ENCODE results near the gene HOXC4.
"Not testable (repeated sequence)": the region's sequence is repeated elsewhere in the genome, so short reads cannot be mapped to it uniquely, and the experiment has no call there.

The HOXC4 gene

GRCh38 chr12:54060174-54060974, 6.7 kb downstream of the HOXC4 start:
- no peak for DNase-seq

- DNase-seq, result no peak
These were observed 7.5 kb downstream of the HOXC4 start for GRCh38 chr12:54060975-54061778.

- no peak for DNase-seq
These were observed 12.0 kb downstream of the HOXC4 start for GRCh38 chr12:54065677-54066076.

DNA sequence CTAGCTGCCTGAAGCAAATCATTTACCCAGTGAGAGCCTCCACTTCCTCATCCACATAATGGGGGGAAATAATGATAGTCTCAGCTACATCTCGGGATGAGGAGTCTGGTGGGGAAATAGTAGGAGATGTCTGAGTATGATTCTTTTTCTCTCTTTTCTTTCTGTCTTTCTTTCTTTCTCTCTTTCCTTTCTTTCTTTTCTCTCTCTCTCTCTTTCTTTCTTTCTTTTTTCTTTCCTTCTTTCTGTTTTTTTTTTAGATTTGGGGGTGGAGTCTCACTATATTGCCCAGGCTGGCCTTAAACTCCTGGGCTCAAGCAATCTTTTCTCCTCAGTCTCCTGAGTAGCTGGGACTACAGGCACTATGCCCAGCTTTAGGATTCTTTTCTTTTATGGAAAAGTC, 12.8 kb downstream of the HOXC4 start:
- DNase-seq, result no peak

- DNase-seq, result no peak
These were observed 14.9 kb downstream of the HOXC4 start for GRCh38 chr12:54068418-54069070.

DNA sequence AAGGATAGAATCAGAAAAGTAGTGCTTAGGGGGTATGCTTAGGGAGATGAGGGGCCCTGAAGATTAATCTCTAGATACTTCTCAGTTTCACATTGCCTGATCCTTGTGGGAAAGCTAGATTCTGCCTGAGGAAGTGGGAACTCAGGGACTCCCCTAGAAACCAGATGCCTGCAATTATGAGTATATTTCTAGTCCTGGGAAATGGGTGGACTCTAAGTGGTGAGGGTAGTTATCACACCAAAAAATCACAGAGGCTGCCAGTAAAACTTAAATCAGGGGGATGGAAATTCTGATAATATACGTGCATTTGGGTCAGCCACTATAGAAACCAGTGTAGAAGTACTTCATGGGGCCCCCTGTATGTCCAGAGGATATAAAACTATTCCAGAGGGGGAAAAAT, 18.3 kb downstream of the HOXC4 start:
- DNase-seq, result no peak

DNA sequence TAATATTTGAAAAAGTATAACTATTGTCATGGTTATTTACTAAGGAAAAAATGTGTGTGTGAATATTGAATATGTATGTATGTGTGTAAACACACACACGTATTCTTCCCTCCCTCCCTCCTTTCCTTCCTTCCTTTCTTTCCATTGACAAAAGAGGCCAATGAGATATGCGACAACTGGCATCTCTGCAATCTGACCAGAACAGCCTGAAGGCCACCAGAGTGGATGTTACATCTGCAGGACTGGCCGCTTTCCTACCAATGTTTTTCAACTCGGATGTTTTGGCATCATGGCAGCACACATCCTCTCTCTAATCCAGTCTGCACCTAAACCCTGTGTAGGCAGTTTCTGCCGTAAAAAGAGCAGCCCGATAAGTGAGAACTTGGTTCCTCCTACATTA, 20.7 kb downstream of the HOXC4 start:
- no peak for DNase-seq

DNA sequence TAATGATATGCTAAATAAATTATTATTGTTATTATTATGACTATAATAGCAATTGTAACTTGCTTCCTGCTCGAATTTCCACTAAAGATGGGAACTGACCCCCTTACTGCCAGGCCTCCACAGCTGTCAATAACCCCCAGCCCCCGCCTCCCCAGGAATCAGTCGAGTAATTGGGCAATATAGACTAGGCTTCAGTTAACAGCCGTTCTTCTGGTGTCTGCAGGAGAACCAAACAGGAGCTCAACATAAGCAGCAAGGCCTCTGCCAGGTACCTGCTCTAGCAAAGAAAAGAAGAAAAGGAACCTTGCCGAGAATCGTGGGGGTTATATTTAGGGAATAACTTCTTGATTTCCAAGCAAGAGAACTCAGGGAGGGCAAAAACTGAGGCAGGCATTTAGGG, 21.8 kb downstream of the HOXC4 start:
- DNase-seq, result no peak

- DNase-seq, result no peak
These were observed 22.3 kb downstream of the HOXC4 start for GRCh38 chr12:54075974-54076373.

- DNase-seq, result not testable (repeated sequence)
These were observed 24.2 kb downstream of the HOXC4 start for GRCh38 chr12:54077843-54078242.

DNA sequence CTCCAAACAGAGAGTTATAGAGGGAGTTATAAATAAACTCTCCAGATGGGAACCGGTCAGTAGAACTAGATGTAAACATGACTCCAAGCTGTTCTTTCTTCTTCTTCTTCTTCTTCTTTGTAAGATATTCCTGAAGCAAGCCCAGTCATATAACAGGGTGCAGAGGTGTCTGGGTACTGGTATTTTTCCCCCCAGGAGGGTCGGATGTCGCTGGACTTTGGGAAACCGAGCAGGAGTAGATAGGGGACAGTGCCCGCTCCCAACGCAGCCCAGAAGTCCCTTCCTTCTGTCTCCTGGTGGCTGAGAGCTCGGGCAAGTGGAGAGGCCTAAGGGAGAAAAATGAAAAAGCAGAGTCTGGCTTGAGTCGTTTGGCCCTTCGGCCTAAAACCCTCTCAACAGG, 25.5 kb downstream of the HOXC4 start:
- DNase-seq, result not testable (repeated sequence)

DNA sequence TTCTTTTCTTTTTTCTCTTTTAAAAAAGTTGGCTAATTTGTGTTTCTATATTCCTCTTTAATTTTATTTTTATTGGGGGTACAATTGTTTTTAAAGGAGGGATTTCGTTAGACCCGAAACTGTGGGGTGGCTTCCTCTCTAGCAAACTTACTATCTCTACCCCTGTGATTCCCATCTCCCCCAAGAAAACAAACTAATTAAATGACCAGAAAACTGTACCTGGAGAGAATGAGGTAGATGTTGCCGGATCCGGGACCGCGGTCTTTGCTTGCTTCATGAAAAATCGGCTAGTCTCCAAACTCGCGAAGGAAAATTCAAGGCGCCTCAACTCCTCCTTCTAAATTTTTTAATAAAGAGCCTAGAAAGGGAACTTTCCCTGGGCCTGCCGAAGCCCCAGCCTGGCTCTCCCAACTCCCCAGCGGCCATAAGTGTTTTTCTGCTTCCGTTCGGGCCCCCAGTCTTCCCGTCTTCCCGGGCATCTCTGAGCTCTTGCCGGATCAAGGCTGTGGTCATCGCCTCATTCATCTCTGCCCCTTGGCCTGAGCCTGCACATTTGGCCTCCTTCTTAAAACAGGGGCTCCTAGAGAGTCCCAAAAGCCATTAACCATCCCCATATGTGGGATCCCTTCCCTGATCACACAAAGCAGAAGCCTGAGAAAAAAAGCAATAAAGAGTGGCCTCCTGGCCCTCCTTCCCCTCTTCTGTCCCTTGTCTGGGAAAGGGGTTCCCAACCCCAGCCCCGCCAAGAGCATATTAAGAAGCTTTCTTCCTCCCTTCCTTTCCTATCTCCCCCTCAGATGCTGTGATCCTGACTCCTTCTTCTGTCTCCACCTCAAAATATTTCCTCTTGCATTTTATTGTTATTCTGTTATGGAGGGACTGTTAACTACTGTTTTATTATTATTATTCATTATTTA, 26.6 kb downstream of the HOXC4 start:
- DNase-seq, result not testable (repeated sequence)

DNA sequence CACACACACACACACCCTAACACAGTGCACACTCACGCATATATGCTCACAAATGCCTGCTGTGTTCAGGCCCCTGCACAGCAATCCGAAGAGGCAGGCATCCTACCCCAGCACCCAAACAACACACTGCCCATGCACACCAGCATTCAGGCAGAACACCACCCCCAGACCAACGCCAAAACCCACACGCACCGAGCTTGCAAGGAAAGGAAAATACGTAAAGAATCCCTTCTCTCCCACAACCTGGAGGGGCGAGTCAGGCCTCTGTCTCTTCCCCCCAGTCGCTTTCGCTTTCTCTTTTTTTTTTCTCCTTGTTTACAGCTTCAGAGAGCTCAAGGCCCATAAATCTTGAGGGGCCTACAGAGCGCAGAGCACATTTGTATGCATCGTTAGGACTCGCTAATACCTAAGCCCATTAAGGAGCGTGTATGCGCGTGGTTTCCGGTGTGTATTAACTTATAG, 27.4 kb downstream of the HOXC4 start:
- DNase-seq, result peak in 1 of 2 experiments; percentile 20

- DNase-seq, result peak in 1 of 2 experiments; percentile 2
These were observed 28.2 kb downstream of the HOXC4 start for GRCh38 chr12:54081581-54082396.

GRCh38 chr12:54082397-54082892, 28.8 kb downstream of the HOXC4 start:
- DNase-seq, result peak; percentile 22 to 53

- not testable (repeated sequence) for DNase-seq
These were observed 34.4 kb downstream of the HOXC4 start for GRCh38 chr12:54088011-54088410.

GRCh38 chr12:54089465-54089864, 35.8 kb downstream of the HOXC4 start:
- not testable (repeated sequence) for DNase-seq

DNA sequence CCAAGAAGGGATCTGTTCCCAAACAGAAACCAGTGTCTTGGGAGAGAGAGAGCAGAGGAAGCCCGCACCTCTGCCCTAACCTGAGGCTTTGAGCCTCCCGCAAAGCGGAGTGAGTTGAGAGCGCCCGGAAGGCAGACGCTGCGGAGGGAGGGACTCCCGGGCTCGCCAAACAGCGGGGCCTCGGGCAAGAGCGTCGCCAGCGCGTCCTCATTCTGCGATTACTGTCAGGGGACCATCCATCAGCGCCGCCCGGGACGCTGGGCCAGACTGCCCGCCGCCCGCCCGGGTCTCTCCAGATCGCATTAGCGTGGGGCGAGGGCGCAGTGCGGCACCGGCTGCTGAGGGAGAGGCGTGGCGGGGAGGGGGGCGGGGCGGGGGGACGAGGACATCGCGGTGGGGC, 36.7 kb downstream of the HOXC4 start:
- DNase-seq, result not testable (repeated sequence)

GRCh38 chr12:54092943-54093342, 39.3 kb downstream of the HOXC4 start:
- not testable (repeated sequence) for DNase-seq

DNA sequence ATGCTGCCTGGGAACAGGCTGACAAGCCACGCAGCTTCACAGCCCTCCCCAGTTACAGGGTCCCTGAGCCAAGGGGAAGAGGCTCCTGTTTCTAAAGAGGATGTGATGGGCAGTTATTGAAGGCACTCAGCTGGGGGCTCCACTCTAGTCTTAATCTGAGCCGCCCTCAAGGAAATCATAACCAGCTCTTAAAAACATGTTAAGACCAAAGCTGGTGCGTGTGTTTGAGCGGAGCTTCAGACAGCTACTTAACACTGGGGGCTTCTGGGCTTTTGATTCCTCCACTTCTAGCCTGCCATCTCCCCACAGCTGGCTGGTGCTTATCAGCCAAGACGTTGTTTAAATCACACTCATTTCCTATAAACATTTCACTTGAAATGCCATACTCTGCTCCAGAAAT, 42.3 kb downstream of the HOXC4 start:
- DNase-seq, result not testable (repeated sequence)

GRCh38 chr12:54098644-54099043, 45.0 kb downstream of the HOXC4 start:
- not testable (repeated sequence) for DNase-seq
